Measurements from ENCODE around the gene STEEP1. TPM values are rescaled to one million over a fixed set of nuclear protein-coding genes. Genes with fewer than 3 reads are reported as not detected.

STEEP1 gene
- total RNA-seq (2022; extraction: Qiagen RNA extraction), result 30.3 to 37.8 TPM (median 31.1 TPM) in 5 replicates

GRCh38 chrX:119565107-119565663 is at the start of gene STEEP1:
STEEP1 (minus strand) TSS chrX:119565409; CDS start chrX:119565355, 54 bp downstream.

GRCh38 chrX:119606280-119607017 is 41.2 kb upstream of the STEEP1 start, which contains the start of gene NKRF:
NKRF (minus strand) TSS chrX:119606424.

GRCh38 chrX:119574394-119575266 is 9.4 kb upstream of the STEEP1 start, which contains the start of gene UBE2A:
UBE2A (plus strand) TSS chrX:119574563; CDS start chrX:119574712, 149 bp downstream.

Other genes with a start within 250 kb of the STEEP1 start
- gene SLC25A43, start 166.1 kb downstream of the STEEP1 start, total RNA-seq (2022; extraction: Qiagen RNA extraction), result 27.8 to 34.1 TPM (median 32.5 TPM) in 5 replicates
- 720 to 781 TPM (median 771 TPM) in 5 replicates for gene SLC25A5, start 97.0 kb downstream of the STEEP1 start, total RNA-seq (2022; extraction: Qiagen RNA extraction)
- 132 to 153 TPM (median 138 TPM) in 5 replicates for gene UBE2A, start 9.2 kb upstream of the STEEP1 start, total RNA-seq (2022; extraction: Qiagen RNA extraction)
- 16.2 to 19.5 TPM (median 17.0 TPM) in 5 replicates for gene NKRF, start 41.0 kb upstream of the STEEP1 start, total RNA-seq (2022; extraction: Qiagen RNA extraction)
- 8.9 to 11.3 TPM (median 11.0 TPM) in 5 replicates for gene SEPTIN6, start 127.8 kb upstream of the STEEP1 start, total RNA-seq (2022; extraction: Qiagen RNA extraction)
- 0.08 to 0.21 TPM (median 0.12 TPM) in 4 of 5 replicates, not detected in the other for gene SOWAHD, start 193.2 kb upstream of the STEEP1 start, total RNA-seq (2022; extraction: Qiagen RNA extraction)
- 3,339 to 4,891 TPM (median 3,558 TPM) in 5 replicates for gene RPL39, start 226.2 kb upstream of the STEEP1 start, total RNA-seq (2022; extraction: Qiagen RNA extraction)

Data from A549 treated with CORT108297 at 1 μM for 4 hours (cell line).